Ectodermal cell (in vitro differentiated cells): Measurements from ENCODE around the gene CCDC12.

ENCODE experiments used
- H3K27ac ChIP-seq: 2 replicates; pipeline ENCODE4 v1.7.0; 2013; ENCODE audit warnings: mild to moderate bottlenecking, low read depth, low read length; ENCODE audit not compliant: insufficient read depth, poor library complexity, severe bottlenecking
- H3K27me3 ChIP-seq: 2 replicates; pipeline ENCODE4 v1.7.0; 2013; ENCODE audit warnings: mild to moderate bottlenecking, low read length; ENCODE audit not compliant: insufficient read depth, control insufficient read depth, poor library complexity, severe bottlenecking
- H3K36me3 ChIP-seq: one replicate; pipeline ENCODE4 v1.7.0; 2013; ENCODE audit warnings: low read length; ENCODE audit not compliant: control insufficient read depth, insufficient read depth
- H3K4me1 ChIP-seq: one replicate; pipeline ENCODE4 v1.7.0; 2013; ENCODE audit warnings: low read length; ENCODE audit not compliant: control insufficient read depth, insufficient read depth
- H3K4me3 ChIP-seq: 2 replicates; pipeline ENCODE4 v1.7.0; 2013; ENCODE audit warnings: low read depth, low read length, control low read depth; ENCODE audit not compliant: insufficient read depth
- H3K9me3 ChIP-seq: 2 replicates; pipeline ENCODE4 v1.7.0; 2013; ENCODE audit warnings: mild to moderate bottlenecking, low read length, moderate library complexity; ENCODE audit not compliant: control insufficient read depth
- WGBS, 2 experiments: methylation state at CpG; one replicate each; pipeline ENCODE4 v1.1.7; 2013; ENCODE audit warnings: missing lambda C conversion rate in 2 of 2; 5-methylcytosine and 5-hydroxymethylcytosine counted together

CCDC12 gene

DNA sequence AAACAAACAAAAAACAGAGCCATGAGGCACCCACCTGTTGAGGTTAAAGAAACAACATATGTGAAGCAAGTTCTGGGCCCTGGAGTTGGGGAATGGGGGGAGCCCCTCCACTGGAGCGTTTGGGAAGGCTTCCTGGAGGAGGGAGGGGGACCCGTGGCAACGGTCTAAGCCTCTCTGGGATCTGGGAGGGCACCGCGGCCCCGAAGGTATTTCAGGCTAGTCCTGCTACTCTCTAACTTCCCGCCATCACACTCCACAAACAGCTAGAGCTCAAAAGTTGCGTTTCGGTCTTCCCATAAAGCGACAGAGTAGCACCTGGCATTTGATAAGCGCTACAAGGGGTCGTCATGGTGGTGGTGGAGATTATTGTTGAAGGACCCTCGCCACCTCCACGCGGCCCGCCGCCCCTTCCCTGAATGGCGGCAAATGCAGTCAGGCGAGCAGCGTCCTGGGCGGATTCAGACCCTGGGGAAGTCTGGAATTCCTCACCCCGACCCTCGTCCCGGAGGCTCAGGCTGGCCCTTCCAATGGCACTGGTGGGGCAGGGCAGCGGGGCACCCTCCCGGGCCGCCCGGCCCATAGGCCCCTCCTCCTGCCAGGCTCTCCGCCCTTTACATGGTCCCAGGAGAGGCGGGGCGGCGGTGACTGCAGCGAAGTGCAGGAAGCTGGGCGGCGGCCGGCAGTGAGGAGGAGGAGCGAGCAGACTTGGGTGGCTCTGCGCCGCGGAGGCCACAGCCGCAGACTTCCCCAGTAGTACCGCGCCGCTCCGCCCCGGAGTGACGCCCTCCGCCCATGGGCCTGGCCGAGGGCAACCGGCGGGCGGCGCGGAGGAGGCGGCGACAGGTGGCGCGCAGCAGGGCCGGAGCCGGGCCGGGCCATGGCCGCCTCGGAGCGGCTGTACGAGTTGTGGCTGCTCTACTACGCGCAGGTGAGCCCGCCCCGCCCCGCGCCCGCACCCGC is 2.7 kb upstream of the CCDC12 start, which contains the start of gene NBEAL2:
Gene NBEAL2 (plus strand): TSS at position 682 of the 960 bp plus-strand sequence. CDS start 196 bp downstream, at position 878.
- Histone ChIP-seq H3K36me3 (no peaks in the 10 kb centered on the region), H3K27me3 (peaks cover 8% of the 10 kb centered on the region), H3K9me3 (no peaks in the 10 kb centered on the region), H3K4me1 (peaks cover 6% of the 10 kb centered on the region), H3K27ac (peak within 1 kb of the TSS; percentile 55), H3K4me3 (peak within 1 kb of the TSS; percentile 60)
- 2% methylated on average over 73 of the region's 73 CpGs for WGBS, 2 experiments

DNA sequence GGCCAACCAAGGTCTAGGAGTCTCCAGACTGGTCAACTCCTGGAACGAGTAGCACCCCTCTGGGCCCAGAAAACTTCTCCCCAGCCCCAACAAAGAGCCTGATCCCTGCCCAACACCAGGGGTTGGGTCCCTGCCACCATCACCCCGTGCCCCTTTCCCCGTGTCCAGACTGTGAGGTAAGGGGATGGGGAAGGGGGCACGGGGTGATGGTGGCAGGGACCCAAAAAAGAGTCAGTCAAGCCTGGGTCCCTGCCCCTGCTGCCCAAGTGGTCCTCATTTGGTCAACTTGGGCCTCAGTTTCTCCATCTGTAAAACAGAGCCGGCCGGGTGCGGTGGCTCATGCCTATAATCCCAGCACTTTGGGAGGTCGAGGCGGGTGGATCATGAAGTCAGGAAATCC is 1.8 kb upstream of the CCDC12 start:
- Histone ChIP-seq H3K36me3 (no peaks in the 10 kb centered on the region), H3K4me1 (peaks cover 6% of the 10 kb centered on the region), H3K27me3 (peaks cover 8% of the 10 kb centered on the region), H3K9me3 (no peaks in the 10 kb centered on the region), H3K4me3 (no peak overlapping the region), H3K27ac (no peak overlapping the region)
- WGBS, 2 experiments: 93 to 95% methylated on average over 9 of the region's 9 CpGs

DNA sequence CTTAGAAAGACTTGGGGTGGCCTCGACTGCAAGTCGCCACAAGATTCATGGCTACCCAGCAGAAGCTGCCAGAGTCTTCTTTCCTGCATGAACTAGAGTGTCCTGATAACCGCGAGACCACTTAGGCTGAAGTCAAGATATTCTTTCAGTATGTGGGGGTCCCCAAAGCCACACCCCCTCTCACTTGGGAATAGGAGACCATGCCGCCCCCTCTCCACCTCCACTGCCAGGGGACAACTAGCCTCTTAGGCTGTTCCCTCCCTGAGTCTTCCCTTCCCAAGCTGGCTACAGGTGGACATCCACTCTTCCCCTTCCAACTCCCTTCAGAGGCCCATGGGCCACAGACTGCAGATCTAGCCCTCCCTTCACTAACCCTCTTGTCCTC is 1.3 kb upstream of the CCDC12 start:
- H3K27ac ChIP-seq: no peak overlapping the region

DNA sequence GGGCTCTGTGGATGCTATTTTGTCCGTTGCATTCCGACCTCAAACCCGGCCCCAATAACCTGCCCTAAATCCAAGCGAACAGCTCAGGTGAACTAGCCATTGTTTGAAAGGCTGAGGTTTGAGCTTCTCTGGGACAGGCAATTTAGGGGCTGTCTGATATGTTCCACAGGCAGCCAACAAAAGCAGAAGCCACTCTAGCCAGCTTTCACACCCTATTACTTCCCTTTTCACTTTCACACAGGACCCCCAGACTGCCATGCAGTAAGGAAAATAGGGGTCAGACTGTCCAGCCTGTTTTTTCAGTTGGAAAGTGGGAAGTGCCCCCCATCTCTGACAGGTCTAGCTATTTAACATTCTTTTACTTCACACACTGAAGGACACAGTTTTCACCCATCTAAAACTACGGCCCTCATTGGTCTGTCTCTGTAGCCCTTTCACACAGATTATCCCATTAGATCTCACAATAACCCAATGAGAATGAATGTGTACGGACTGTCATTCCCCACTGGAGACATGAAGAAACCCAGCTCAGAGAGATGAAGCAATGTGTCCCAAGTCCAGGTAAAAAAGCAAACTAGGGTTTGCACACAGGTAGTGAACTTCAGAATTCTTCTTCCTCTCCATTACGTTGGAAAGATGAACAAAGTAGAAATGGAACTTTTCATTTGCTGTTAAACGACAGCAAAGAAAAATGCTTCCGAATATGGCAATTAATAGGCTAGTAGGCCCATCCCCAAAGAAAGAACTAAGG is 1.9 kb downstream of the CCDC12 start:
- Histone ChIP-seq H3K9me3 (no peaks in the 10 kb centered on the region), H3K27me3 (no peaks in the 10 kb centered on the region), H3K36me3 (no peaks in the 10 kb centered on the region), H3K27ac (no peak overlapping the region), H3K4me1 (peaks cover 11% of the 10 kb centered on the region), H3K4me3 (no peak overlapping the region)
- 95 to 97% methylated on average over 9 of the region's 9 CpGs for WGBS, 2 experiments

More for the DNA sequence above, 1.3 kb upstream of the CCDC12 start:
- H3K4me3 ChIP-seq: no peak overlapping the region
- peaks cover 8% of the 10 kb centered on the region for H3K27me3 ChIP-seq
- H3K36me3 ChIP-seq: no peaks in the 10 kb centered on the region
- WGBS, 2 experiments: 93 to 96% methylated on average over 5 of the region's 5 CpGs
- peaks cover 6% of the 10 kb centered on the region for H3K4me1 ChIP-seq
- H3K9me3 ChIP-seq: no peaks in the 10 kb centered on the region

DNA sequence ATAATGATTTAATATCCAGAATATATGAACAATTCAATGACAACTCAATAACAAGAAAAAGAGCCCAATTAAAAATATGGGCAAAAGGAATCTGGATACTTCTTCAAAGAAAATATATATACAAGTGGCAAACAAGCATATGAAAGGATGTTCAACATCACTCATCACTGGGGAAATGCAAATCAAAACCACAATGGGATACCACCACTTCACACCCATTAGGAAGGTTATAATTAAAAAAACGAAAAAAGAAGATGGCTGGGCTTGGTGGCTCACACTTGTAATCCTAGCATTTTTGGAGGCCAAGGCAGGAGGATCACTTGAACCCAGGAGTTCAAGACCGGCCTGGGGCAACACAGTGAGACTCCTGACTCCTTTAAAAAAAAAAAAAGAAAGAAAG is 4.1 kb downstream of the CCDC12 start:
- H3K27ac ChIP-seq: no peak overlapping the region
- 86 to 96% methylated on average over 2 of the region's 2 CpGs for WGBS, 2 experiments
- H3K4me3 ChIP-seq: no peak overlapping the region
- no peaks in the 10 kb centered on the region for H3K27me3 ChIP-seq
- no peaks in the 10 kb centered on the region for H3K9me3 ChIP-seq
- no peaks in the 10 kb centered on the region for H3K36me3 ChIP-seq
- H3K4me1 ChIP-seq: peaks cover 5% of the 10 kb centered on the region

DNA sequence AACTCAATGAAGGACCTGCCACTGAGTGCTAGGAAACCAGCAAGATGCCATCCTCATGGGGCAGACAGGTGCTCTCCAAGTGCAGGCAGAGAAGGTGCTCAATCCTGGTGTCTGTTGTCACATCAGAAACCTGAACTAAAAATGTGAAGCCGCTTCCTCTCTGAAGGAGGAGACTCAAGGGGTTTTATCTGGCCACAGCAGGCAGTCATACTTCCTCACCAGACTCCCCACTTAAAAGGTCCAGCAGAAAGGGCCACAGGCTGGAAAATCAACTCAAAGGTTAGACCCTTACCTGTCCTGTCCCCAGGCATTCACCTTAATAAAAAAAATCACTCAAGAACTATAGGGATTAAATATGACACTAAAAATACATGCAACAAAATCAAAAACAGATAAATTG is 4.8 kb downstream of the CCDC12 start:
- no peaks in the 10 kb centered on the region for H3K36me3 ChIP-seq
- H3K9me3 ChIP-seq: no peaks in the 10 kb centered on the region
- H3K27me3 ChIP-seq: no peaks in the 10 kb centered on the region
- H3K4me3 ChIP-seq: no peak overlapping the region
- no peak overlapping the region for H3K27ac ChIP-seq
- peaks cover 5% of the 10 kb centered on the region for H3K4me1 ChIP-seq
- WGBS, 2 experiments: 87 to 98% methylated on average over 1 of the region's 1 CpG

DNA sequence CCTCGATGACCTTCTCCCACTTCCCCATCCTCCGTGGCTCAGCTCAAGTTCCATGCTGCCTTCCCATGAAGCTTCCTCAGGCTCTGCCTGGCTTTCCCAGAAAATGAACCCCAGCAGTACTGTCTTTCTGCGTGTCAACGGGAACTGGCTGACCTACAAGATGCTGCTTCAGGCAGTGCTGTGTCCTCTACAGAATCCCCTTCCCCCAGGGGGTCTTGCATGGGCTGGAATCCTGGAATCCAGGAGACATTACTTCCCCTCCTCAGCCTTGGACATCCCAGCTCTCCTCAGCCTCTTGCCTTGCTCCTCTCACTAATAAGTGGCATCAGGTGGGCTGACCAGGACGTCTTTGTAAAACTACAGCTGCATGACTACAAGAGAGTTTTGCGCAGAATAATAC is 5.4 kb downstream of the CCDC12 start:
- Histone ChIP-seq H3K9me3 (no peaks in the 10 kb centered on the region), H3K4me3 (no peak overlapping the region), H3K27me3 (no peaks in the 10 kb centered on the region), H3K36me3 (no peaks in the 10 kb centered on the region), H3K4me1 (peaks cover 5% of the 10 kb centered on the region), H3K27ac (no peak overlapping the region)
- 84 to 92% methylated on average over 6 of the region's 6 CpGs for WGBS, 2 experiments

DNA sequence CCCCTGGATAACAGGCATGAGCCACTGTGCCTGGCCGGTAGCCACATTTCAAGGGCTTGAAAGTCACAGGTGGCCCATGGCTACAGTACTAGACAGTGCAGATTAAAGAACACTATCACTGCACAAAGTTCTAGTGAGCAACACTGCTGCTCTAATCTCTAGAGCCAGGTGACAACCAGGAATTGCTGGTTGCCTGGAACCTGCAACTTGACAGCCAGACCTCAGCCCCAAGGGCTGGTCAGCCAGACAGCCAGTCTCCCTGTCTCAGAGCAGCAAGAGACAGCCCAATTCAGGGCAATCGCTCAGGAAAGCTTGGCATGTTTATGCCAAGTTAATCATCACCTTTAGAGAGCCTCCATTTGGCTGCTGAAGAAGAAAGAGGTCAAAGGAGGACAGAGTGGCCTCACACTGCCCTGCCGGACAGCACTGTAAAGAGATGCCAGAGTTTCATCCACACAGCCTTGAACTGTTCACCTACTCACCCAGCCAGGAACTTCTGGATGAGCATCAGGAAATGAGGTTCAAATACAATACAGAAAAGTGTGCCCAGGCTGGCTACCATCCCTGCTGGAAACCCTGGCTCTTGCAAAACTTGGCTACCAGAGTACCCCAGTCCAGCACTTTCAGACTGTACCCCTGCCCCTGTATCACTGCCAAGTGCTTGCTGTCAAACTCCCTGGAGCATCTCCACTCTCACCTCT is 6.0 kb downstream of the CCDC12 start:
- Histone ChIP-seq H3K4me3 (no peak overlapping the region), H3K9me3 (no peaks in the 10 kb centered on the region), H3K4me1 (peaks cover 5% of the 10 kb centered on the region), H3K27ac (no peak overlapping the region), H3K27me3 (no peaks in the 10 kb centered on the region), H3K36me3 (peaks cover 4% of the 10 kb centered on the region)
- WGBS, 2 experiments: 91 to 93% methylated on average over 3 of the region's 3 CpGs

DNA sequence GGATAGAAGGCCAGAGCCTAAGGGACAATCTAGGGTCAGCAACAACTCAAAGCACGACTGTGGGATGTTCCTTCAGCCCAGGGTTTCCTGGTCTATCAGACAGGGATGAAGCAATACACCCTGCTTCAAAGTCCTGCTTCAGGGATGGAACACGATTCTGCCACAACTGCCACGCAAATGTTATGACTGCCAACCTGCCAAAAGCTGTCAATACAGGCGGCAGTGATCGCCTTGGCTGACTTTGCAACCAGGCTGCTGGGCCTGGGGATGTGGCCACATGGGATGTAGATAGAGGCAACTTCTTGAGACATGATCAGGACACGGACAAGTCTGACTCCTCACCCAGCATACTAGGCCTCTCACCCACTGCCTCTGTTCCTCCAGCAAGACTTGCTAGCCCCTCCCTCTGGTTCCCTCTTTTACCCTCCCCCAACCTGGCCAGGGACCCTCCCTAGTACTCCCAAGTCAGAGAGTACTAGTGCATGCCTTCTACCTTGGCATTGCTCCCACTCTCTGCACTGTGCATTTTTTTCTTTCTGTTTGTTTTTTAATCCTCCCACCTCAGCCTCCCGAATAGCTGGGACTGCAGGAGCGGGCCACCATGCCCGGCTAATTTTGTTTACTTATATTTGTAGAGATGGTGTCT is 7.6 kb downstream of the CCDC12 start:
- peaks cover 5% of the 10 kb centered on the region for H3K4me1 ChIP-seq
- H3K4me3 ChIP-seq: no peak overlapping the region
- no peaks in the 10 kb centered on the region for H3K27me3 ChIP-seq
- WGBS, 2 experiments: 78 to 80% methylated on average over 9 of the region's 9 CpGs
- no peaks in the 10 kb centered on the region for H3K9me3 ChIP-seq
- no peak overlapping the region for H3K27ac ChIP-seq
- peaks cover 6% of the 10 kb centered on the region for H3K36me3 ChIP-seq
